ENCODE data around the gene B4GALT1.

GRCh38 chr9:33151007-33151557 is 16.1 kb downstream of the B4GALT1 start:
- no peak for TF ChIP-seq CTCF (IDR thresholded peaks at IDR 0.05)
- no peak for TF ChIP-seq ZFX (IDR thresholded peaks at IDR 0.05; ENCODE audit: borderline replicate concordance)

Measured in 22Rv1 (cell line).